Gastroesophageal sphincter (tissue), 3 donors: ENCODE measurements around the gene COQ9.

Experiments used
- EP300 ChIP-seq: sonication (generic); formaldehyde crosslinking; IDR thresholded peaks from one replicate; pipeline ENCODE4 v1.6.1; 2017; ENCODE audit warnings: antibody characterized with exemption, mild to moderate bottlenecking
- POLR2A ChIP-seq, 2 donors: fragments of 450-650 bp; IDR thresholded peaks; one replicate each; pipeline ENCODE4 v1.6.1; 2017; ENCODE audit warnings: antibody characterized with exemption in 2 of 2, mild to moderate bottlenecking in 2 of 2, moderate library complexity in 1 of 2
- TF ChIP-seq, protein P1 (sequence below), 4 experiments: fragments of 200-600 bp in 2 of 4; fragments of 450-650 bp in 2 of 4; sonication (generic) in 1 of 4; IDR thresholded peaks; one replicate each; pipeline ENCODE4 v1.5.1; 2017 to 2019; ENCODE audit warnings: antibody characterized with exemption in 4 of 4, mild to moderate bottlenecking in 2 of 4, moderate library complexity in 2 of 4

DNA sequence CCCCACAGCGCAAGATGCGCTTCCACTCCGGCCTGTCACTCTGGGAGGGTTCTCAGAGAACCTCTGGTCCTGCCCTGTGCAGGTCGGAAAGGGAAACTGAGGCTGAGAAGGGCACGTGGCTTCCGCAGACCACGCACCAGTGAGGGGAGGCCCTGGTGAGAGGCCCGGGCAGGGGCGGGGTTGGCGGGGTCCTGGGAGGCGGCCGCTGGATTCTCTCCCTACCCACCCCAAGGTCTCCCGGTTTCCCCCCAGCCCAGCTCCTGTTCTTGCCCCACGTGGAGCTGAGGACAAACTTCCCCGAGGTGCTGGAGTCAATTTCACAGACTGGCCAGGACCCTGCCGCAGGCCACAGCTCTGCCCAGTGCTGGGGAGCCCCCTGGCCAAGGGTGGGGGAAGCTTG, 31.2 kb upstream of the COQ9 start:
- TF ChIP-seq, protein P1, sequence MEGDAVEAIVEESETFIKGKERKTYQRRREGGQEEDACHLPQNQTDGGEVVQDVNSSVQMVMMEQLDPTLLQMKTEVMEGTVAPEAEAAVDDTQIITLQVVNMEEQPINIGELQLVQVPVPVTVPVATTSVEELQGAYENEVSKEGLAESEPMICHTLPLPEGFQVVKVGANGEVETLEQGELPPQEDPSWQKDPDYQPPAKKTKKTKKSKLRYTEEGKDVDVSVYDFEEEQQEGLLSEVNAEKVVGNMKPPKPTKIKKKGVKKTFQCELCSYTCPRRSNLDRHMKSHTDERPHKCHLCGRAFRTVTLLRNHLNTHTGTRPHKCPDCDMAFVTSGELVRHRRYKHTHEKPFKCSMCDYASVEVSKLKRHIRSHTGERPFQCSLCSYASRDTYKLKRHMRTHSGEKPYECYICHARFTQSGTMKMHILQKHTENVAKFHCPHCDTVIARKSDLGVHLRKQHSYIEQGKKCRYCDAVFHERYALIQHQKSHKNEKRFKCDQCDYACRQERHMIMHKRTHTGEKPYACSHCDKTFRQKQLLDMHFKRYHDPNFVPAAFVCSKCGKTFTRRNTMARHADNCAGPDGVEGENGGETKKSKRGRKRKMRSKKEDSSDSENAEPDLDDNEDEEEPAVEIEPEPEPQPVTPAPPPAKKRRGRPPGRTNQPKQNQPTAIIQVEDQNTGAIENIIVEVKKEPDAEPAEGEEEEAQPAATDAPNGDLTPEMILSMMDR (IDR thresholded peaks at IDR 0.05): no peak
- TF ChIP-seq EP300 (no peak), POLR2A (IDR thresholded peaks at IDR 0.05) (no peak)
